ENCODE measurements around the gene NTN1.
A peak's percentile ranks its signal among the peaks of the same experiment; 100 is the strongest.

NTN1 gene

DNA sequence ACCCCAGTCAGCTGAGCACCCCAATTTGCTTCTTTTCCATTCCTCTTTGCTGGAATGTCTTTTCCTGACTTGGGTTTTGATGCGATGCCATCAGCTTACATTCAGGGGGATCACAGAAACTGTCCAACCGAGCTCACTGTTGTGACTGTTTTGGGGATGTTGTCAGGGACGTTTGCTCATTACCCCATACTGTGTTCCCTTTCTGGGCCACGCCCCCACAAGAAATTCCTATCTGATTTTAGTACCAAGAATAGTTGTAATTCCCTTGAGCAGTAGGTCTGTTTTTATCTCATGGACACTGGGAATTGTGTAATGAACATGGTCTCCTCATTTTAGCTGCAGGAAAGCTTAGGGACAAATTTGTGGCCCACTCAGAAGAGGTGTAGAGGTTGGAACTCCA is 2.6 kb upstream of the NTN1 start:
- no peaks in the 10 kb centered on the region for H3K27me3 ChIP-seq (ENCODE audit: insufficient read depth, low read depth)
- TF ChIP-seq, protein P1, sequence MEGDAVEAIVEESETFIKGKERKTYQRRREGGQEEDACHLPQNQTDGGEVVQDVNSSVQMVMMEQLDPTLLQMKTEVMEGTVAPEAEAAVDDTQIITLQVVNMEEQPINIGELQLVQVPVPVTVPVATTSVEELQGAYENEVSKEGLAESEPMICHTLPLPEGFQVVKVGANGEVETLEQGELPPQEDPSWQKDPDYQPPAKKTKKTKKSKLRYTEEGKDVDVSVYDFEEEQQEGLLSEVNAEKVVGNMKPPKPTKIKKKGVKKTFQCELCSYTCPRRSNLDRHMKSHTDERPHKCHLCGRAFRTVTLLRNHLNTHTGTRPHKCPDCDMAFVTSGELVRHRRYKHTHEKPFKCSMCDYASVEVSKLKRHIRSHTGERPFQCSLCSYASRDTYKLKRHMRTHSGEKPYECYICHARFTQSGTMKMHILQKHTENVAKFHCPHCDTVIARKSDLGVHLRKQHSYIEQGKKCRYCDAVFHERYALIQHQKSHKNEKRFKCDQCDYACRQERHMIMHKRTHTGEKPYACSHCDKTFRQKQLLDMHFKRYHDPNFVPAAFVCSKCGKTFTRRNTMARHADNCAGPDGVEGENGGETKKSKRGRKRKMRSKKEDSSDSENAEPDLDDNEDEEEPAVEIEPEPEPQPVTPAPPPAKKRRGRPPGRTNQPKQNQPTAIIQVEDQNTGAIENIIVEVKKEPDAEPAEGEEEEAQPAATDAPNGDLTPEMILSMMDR (conservative IDR thresholded peaks at IDR 0.05; ENCODE audit: low read depth, low read length) = no peak
- H4K20me1 ChIP-seq (ENCODE audit: insufficient read depth) = no peaks in the 10 kb centered on the region
- no peak overlapping the region for H3K4me2 ChIP-seq
- H3K27ac ChIP-seq = no peak overlapping the region
- H3K4me1 ChIP-seq (ENCODE audit: low read depth, poor library complexity, severe bottlenecking) = no peaks in the 10 kb centered on the region
- no peaks in the 10 kb centered on the region for H3K79me2 ChIP-seq (ENCODE audit: insufficient read depth, low read depth)
- no peak overlapping the region for H2AFZ ChIP-seq (ENCODE audit: low read depth)
- no peak overlapping the region for H3K4me3 ChIP-seq (IDR thresholded peaks at IDR 0.05; ENCODE audit: insufficient read depth, low read depth, low read length)
- no peaks in the 10 kb centered on the region for H3K36me3 ChIP-seq (ENCODE audit: insufficient read depth)
- H3K9ac ChIP-seq = no peak overlapping the region

DNA sequence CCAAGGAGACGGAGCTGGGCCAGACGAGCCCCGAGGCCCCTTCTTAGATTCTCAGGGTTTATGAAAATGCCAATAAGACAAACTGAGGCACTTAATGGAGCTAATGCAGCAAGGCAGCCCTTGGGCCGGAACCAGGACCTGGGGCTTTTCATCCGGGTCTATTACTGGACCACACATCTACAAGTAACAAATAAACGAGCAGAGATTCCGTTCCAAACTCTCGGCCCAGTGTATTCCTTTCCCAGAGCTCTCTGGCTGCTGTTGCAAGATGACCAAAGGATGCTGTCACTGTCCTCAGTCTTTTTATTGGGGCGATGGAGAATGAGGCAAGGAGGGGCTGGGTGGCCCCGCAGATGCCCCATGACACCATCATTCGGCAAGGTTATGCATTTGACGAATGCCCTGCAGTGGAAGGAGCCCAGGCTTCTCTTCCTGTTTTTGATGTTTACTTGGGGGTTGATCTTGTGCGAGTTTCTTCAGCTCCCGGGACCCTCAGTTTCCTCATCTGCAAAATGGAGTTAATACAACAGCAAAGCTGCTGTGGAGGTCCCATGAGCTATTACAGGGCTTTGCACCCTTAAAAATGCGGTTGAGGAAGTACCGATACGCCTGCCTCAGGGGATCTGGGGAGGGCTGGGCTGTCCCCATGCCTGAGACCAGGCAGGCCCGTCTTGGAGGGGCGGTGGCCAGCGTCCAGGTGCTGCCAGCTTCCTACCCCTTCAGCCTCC is 1.1 kb upstream of the NTN1 start:
- Histone ChIP-seq H3K27me3 (ENCODE audit: insufficient read depth, low read depth) (no peaks in the 10 kb centered on the region), H3K4me2 (no peak overlapping the region), H3K4me3 (IDR thresholded peaks at IDR 0.05; ENCODE audit: insufficient read depth, low read depth, low read length) (no peak overlapping the region), H3K9ac (no peak overlapping the region), H3K36me3 (ENCODE audit: insufficient read depth) (no peaks in the 10 kb centered on the region), H3K4me1 (ENCODE audit: low read depth, poor library complexity, severe bottlenecking) (no peaks in the 10 kb centered on the region), H3K79me2 (ENCODE audit: insufficient read depth, low read depth) (no peaks in the 10 kb centered on the region), H4K20me1 (ENCODE audit: insufficient read depth) (no peaks in the 10 kb centered on the region), H3K27ac (no peak overlapping the region), H2AFZ (ENCODE audit: low read depth) (no peak overlapping the region)
- TF ChIP-seq, protein P1 (conservative IDR thresholded peaks at IDR 0.05; ENCODE audit: low read depth, low read length) = no peak

GRCh38 chr17:9020824-9021157 is 519 bp upstream of the NTN1 start:
- no peak overlapping the region for H3K4me2 ChIP-seq
- H3K27me3 ChIP-seq (ENCODE audit: insufficient read depth, low read depth) = no peaks in the 10 kb centered on the region
- H3K36me3 ChIP-seq (ENCODE audit: insufficient read depth) = no peaks in the 10 kb centered on the region
- no peaks in the 10 kb centered on the region for H3K79me2 ChIP-seq (ENCODE audit: insufficient read depth, low read depth)
- H3K27ac ChIP-seq = no peak overlapping the region
- no peak overlapping the region for H3K4me3 ChIP-seq (IDR thresholded peaks at IDR 0.05; ENCODE audit: insufficient read depth, low read depth, low read length)
- H3K4me1 ChIP-seq (ENCODE audit: low read depth, poor library complexity, severe bottlenecking) = no peaks in the 10 kb centered on the region
- TF ChIP-seq, protein P1 (conservative IDR thresholded peaks at IDR 0.05; ENCODE audit: low read depth, low read length) = no peak
- H2AFZ ChIP-seq (ENCODE audit: low read depth) = peak overlapping the region; percentile 18; the same call in 1 of the 2 replicates
- no peak overlapping the region for H3K9ac ChIP-seq
- no peaks in the 10 kb centered on the region for H4K20me1 ChIP-seq (ENCODE audit: insufficient read depth)

GRCh38 chr17:9021992-9022572 is 772 bp downstream of the NTN1 start:
- Histone ChIP-seq H2AFZ (ENCODE audit: low read depth) (no peak overlapping the region), H3K27me3 (ENCODE audit: insufficient read depth, low read depth) (no peaks in the 10 kb centered on the region)

More at GRCh38 chr17:9021992-9022572, 772 bp downstream of the NTN1 start:
- no peaks in the 10 kb centered on the region for H3K36me3 ChIP-seq (ENCODE audit: insufficient read depth)
- no peaks in the 10 kb centered on the region for H3K79me2 ChIP-seq (ENCODE audit: insufficient read depth, low read depth)
- no peak overlapping the region for H3K4me3 ChIP-seq (IDR thresholded peaks at IDR 0.05; ENCODE audit: insufficient read depth, low read depth, low read length)
- TF ChIP-seq, protein P1 (conservative IDR thresholded peaks at IDR 0.05; ENCODE audit: low read depth, low read length) = no peak
- no peaks in the 10 kb centered on the region for H4K20me1 ChIP-seq (ENCODE audit: insufficient read depth)
- H3K4me2 ChIP-seq = no peak overlapping the region
- no peak overlapping the region for H3K9ac ChIP-seq
- no peaks in the 10 kb centered on the region for H3K4me1 ChIP-seq (ENCODE audit: low read depth, poor library complexity, severe bottlenecking)
- H3K27ac ChIP-seq = no peak overlapping the region

All from KMS-11 (cell line).